Stimulated activated CD4-positive, alpha-beta T cell treated with anti-CD3 and anti-CD28 coated beads, Interleukin-2, amount 100 ng/mL, for 4 hours (primary cell): Measurements from ENCODE around the gene UBAP2L.
"Not testable (repeated sequence)": the region's sequence is repeated elsewhere in the genome, so short reads cannot be mapped to it uniquely, and the experiment has no call there.

Experiments used
- DNase-seq: peaks from one replicate; pipeline ENCODE4 v3.0.0-alpha.2; 2020; ENCODE audit warnings: low read depth

The UBAP2L gene

GRCh38 chr1:154198756-154199562 is 21.8 kb upstream of the UBAP2L start:
- no peak for DNase-seq

- no peak for DNase-seq
Measured at GRCh38 chr1:154199563-154199879, 21.2 kb upstream of the UBAP2L start.

GRCh38 chr1:154205778-154206177 is 15.0 kb upstream of the UBAP2L start:
- not testable (repeated sequence) for DNase-seq

GRCh38 chr1:154206196-154206595 is 14.6 kb upstream of the UBAP2L start, which contains the start of gene CFAP141:
Gene CFAP141, minus strand, starts transcription at chr1:154206333. Its CDS starts 26 bp downstream, at chr1:154206307.
- no peak for DNase-seq

- no peak for DNase-seq
Measured at GRCh38 chr1:154207262-154207661, 13.5 kb upstream of the UBAP2L start.

GRCh38 chr1:154208677-154209388 is 11.9 kb upstream of the UBAP2L start:
- DNase-seq, result no peak

GRCh38 chr1:154212083-154212482 is 8.7 kb upstream of the UBAP2L start:
- no peak for DNase-seq

- DNase-seq, result no peak
Measured at GRCh38 chr1:154213274-154213673, 7.5 kb upstream of the UBAP2L start.

- DNase-seq, result no peak
Measured at GRCh38 chr1:154218545-154218944, 2.2 kb upstream of the UBAP2L start.

- no peak for DNase-seq
Measured at GRCh38 chr1:154219541-154219940, 1.2 kb upstream of the UBAP2L start.

GRCh38 chr1:154220970-154221277 is 169 bp downstream of the UBAP2L start:
- DNase-seq, result no peak

GRCh38 chr1:154221278-154222001 is 685 bp downstream of the UBAP2L start:
- peak; percentile 75 for DNase-seq

- DNase-seq, result no peak
Measured at GRCh38 chr1:154222518-154222917, 1.8 kb downstream of the UBAP2L start.

GRCh38 chr1:154222918-154223317 is 2.2 kb downstream of the UBAP2L start:
- no peak for DNase-seq

- DNase-seq, result no peak
Measured at GRCh38 chr1:154223621-154224020, 2.9 kb downstream of the UBAP2L start.

- DNase-seq, result no peak
Measured at GRCh38 chr1:154225370-154225769, 4.6 kb downstream of the UBAP2L start.

- not testable (repeated sequence) for DNase-seq
Measured at GRCh38 chr1:154231112-154231511, 10.4 kb downstream of the UBAP2L start.

- not testable (repeated sequence) for DNase-seq
Measured at GRCh38 chr1:154233127-154233526, 12.4 kb downstream of the UBAP2L start.

GRCh38 chr1:154236855-154237254 is 16.1 kb downstream of the UBAP2L start:
- no peak for DNase-seq

GRCh38 chr1:154237435-154237834 is 16.7 kb downstream of the UBAP2L start:
- no peak for DNase-seq

GRCh38 chr1:154237880-154238506 is 17.2 kb downstream of the UBAP2L start:
- DNase-seq, result no peak

GRCh38 chr1:154239491-154239890 is 18.7 kb downstream of the UBAP2L start:
- no peak for DNase-seq
